Duodenal mucosa (tissue), 2 donors: ENCODE data around the gene ZNF280D.

Source experiments
- H3K27ac ChIP-seq: one replicate; pipeline ENCODE4 v1.7.0; 2013; ENCODE audit warnings: low read depth, low read length
- H3K27me3 ChIP-seq, 2 donors: one replicate each; pipeline ENCODE4 v1.7.0; 2013; ENCODE audit warnings: low read length in 2 of 2, control low read depth in 1 of 2; ENCODE audit not compliant: insufficient read depth in 2 of 2, control insufficient read depth in 1 of 2
- H3K36me3 ChIP-seq, 2 donors: one replicate each; pipeline ENCODE4 v1.7.0; 2013; ENCODE audit warnings: low read length in 2 of 2, control low read depth in 1 of 2; ENCODE audit not compliant: insufficient read depth in 2 of 2, control insufficient read depth in 1 of 2
- H3K4me1 ChIP-seq, 2 donors: one replicate each; pipeline ENCODE4 v1.7.0; 2013; ENCODE audit warnings: low read length in 2 of 2, control low read depth in 1 of 2; ENCODE audit not compliant: insufficient read depth in 2 of 2, control insufficient read depth in 1 of 2
- H3K4me3 ChIP-seq, 2 donors: one replicate each; pipeline ENCODE4 v1.7.0; 2013; ENCODE audit warnings: low read length in 2 of 2, low read depth in 1 of 2
- H3K9ac ChIP-seq, 2 donors: one replicate each; pipeline ENCODE4 v1.7.0; 2013; ENCODE audit warnings: low read length in 2 of 2, low read depth in 1 of 2
- H3K9me3 ChIP-seq, 2 donors: one replicate each; pipeline ENCODE4 v1.7.0; 2013; ENCODE audit warnings: low read length in 2 of 2, control low read depth in 1 of 2; ENCODE audit not compliant: control insufficient read depth in 1 of 2

Gene ZNF280D

DNA sequence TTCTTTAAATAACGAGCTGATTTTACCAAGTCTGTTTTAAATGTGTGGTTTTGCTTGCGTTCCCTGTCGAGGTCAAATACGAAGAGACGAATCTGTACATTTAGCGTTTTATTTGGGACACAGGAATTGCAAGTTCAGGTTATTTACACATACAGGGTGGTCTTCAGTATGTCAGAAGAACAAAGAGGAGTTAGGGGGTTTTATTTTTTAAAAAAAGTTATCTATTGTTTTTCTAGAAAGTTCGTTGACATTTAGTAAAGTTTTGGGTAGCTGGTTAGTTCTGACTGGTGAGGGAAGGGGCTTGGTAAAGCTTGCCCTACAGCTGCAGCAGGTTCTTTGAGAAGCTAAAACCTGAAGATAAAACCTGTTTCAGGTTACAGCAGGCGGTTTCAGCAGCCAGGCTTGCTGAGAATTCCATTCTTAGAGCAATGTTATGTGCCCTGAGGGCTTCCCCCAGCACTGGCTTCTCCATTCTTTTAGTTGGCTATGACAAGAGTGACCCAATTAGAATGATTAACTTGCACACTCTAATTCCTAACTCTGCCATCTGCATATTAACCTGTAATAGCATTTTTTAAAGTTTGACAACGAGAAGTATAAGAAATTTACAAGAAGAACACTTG lies 815 bp upstream of the ZNF280D start:
- Histone ChIP-seq H3K4me3 (peak overlapping the region; percentile 74 to 95), H3K27me3 (no peaks in the 10 kb centered on the region), H3K36me3 (no peaks in the 10 kb centered on the region), H3K27ac (no peak overlapping the region), H3K4me1 (peaks cover 18 to 28% of the 10 kb centered on the region in 2 donors), H3K9ac (peak overlapping the region; percentile 16 to 92), H3K9me3 (no peaks in the 10 kb centered on the region)

GRCh38 chr15:56732886-56733135 lies 498 bp downstream of the ZNF280D start:
- Histone ChIP-seq H3K27ac (peak overlapping the region; percentile 85), H3K4me3 (peak overlapping the region; percentile 74 to 95), H3K9ac (peak overlapping the region; percentile 82 to 92), H3K4me1 (peaks cover 18 to 32% of the 10 kb centered on the region in 2 donors), H3K27me3 (no peaks in the 10 kb centered on the region), H3K9me3 (no peaks in the 10 kb centered on the region), H3K36me3 (no peaks in the 10 kb centered on the region)

GRCh38 chr15:56732135-56732885 lies 999 bp downstream of the ZNF280D start:
- Histone ChIP-seq H3K9me3 (no peaks in the 10 kb centered on the region), H3K27ac (peak overlapping the region; percentile 85), H3K4me1 (peaks cover 18 to 32% of the 10 kb centered on the region in 2 donors), H3K9ac (peak overlapping the region; percentile 82 to 92), H3K36me3 (no peaks in the 10 kb centered on the region), H3K27me3 (no peaks in the 10 kb centered on the region), H3K4me3 (peak overlapping the region; percentile 74 to 95)

- Histone ChIP-seq H3K4me1 (peaks cover 18 to 32% of the 10 kb centered on the region in 2 donors), H3K27me3 (no peaks in the 10 kb centered on the region), H3K36me3 (no peaks in the 10 kb centered on the region), H3K27ac (no peak overlapping the region), H3K9ac (peak overlapping the region in 1 of 2 donors; percentile 92), H3K9me3 (no peaks in the 10 kb centered on the region), H3K4me3 (peak overlapping the region; percentile 74 to 95)
Measured at GRCh38 chr15:56731548-56731947, 1.8 kb downstream of the ZNF280D start.

DNA sequence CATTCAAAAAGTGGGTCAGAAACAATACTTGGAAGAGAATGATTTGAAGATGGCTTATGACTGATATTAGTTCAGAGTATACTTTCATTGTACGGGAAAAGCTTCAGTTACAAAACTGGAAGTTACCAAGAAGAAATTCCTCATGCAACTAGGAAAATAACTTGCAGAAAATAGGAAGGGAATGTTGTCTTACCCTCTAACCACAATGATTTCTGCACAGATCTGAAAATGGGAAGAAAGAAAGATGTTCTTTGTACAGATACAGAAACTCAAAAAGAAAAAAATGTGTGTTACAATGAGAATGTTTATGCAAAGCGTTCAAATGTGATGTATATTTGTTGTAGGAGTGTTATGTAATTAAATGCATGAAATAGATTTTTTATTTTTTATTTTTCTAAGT lies 3.7 kb downstream of the ZNF280D start:
- Histone ChIP-seq H3K4me3 (no peak overlapping the region), H3K9ac (no peak overlapping the region), H3K27me3 (no peaks in the 10 kb centered on the region), H3K9me3 (no peaks in the 10 kb centered on the region), H3K27ac (no peak overlapping the region), H3K4me1 (peaks cover 18 to 38% of the 10 kb centered on the region in 2 donors), H3K36me3 (no peaks in the 10 kb centered on the region)

DNA sequence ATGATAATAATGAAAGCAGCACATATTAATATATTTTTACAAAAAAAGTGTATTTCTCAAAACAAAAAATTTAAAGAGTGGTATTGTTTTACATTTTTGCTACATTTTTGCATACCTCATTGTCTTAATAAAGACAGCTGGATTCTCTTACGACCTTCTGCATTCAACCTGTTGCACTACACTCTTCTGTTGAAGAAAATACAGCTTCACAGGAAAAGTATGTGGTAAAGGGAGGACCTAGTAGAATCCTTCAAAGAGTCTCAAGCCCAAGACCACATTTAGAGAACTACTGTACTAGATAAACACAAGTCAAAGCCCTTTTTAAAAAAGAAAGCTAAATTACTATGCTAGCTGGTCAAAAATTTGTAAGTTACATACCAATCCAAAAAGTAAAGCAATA lies 7.9 kb downstream of the ZNF280D start:
- Histone ChIP-seq H3K9me3 (no peaks in the 10 kb centered on the region), H3K9ac (no peak overlapping the region), H3K4me3 (no peak overlapping the region), H3K27me3 (no peaks in the 10 kb centered on the region), H3K36me3 (no peaks in the 10 kb centered on the region), H3K27ac (no peak overlapping the region), H3K4me1 (peaks cover 2 to 18% of the 10 kb centered on the region in 2 donors)

GRCh38 chr15:56724232-56724631 lies 9.1 kb downstream of the ZNF280D start:
- Histone ChIP-seq H3K36me3 (no peaks in the 10 kb centered on the region), H3K9ac (no peak overlapping the region), H3K4me1 (peaks cover 0 to 11% of the 10 kb centered on the region in 2 donors), H3K27me3 (no peaks in the 10 kb centered on the region), H3K9me3 (no peaks in the 10 kb centered on the region), H3K27ac (no peak overlapping the region), H3K4me3 (no peak overlapping the region)

DNA sequence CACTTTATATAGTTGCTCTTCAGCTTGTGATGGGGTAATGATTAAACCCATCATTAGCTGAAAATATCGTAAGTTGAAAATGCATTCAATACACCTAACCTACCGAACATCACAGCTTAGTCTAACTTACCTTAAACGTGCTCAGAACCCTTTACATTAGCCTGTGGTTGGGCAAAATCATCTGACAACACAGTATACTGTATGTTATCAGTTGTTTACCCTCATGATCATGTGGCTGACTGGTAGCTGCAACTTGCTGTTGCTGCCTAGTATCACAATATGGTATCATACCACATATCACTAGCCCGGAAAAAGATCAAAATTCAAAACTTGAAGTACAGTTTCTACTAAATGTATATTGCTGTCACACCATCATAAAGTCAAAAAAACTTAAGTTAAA lies 9.5 kb downstream of the ZNF280D start:
- no peaks in the 10 kb centered on the region for H3K9me3 ChIP-seq
- H3K9ac ChIP-seq = no peak overlapping the region
- no peaks in the 10 kb centered on the region for H3K36me3 ChIP-seq
- peaks cover 0 to 6% of the 10 kb centered on the region in 2 donors for H3K4me1 ChIP-seq
- H3K27me3 ChIP-seq = no peaks in the 10 kb centered on the region
- no peak overlapping the region for H3K4me3 ChIP-seq
- no peak overlapping the region for H3K27ac ChIP-seq

DNA sequence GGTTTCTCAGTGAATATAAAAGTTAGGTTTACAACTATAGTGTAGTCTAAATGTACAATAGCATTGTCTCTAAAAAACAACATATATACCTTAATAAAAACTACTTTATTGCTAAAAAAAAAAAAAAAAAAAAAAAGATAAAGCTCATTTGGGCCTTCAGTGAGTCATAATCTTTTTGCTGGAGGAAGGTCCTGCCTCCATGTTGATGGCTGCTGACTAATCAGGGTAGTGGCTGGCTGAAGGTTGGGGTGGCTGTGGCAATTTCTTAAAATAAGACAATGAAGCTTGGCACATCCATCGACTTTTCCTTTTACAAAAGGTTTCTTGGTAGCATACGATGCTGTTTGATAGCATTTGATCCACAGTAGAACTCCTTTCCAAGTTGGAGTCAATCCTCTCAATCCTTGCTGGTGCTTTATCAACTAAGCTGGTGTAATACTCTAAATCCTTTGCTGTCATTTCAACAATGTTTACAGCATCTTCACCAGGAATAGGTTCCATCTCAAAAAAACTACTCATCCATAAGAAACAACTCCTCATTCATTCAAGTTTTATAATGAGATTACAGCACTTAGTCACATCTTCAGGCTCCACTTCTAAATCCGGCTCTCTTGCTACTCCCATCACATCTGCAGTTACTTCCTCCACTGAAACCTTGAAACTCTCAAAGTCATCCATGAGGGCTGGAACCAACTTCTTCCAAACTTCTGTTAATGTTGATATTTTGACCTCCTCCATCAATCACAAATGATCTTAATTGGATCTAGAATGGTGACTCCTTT lies 13.3 kb downstream of the ZNF280D start:
- no peaks in the 10 kb centered on the region for H3K27me3 ChIP-seq
- no peak overlapping the region for H3K27ac ChIP-seq
- no peaks in the 10 kb centered on the region for H3K9me3 ChIP-seq
- H3K4me3 ChIP-seq = no peak overlapping the region
- H3K36me3 ChIP-seq = no peaks in the 10 kb centered on the region
- no peaks in the 10 kb centered on the region for H3K4me1 ChIP-seq
- H3K9ac ChIP-seq = no peak overlapping the region

GRCh38 chr15:56719021-56719612 lies 14.2 kb downstream of the ZNF280D start:
- Histone ChIP-seq H3K27me3 (no peaks in the 10 kb centered on the region), H3K9me3 (no peaks in the 10 kb centered on the region), H3K27ac (no peak overlapping the region), H3K4me1 (no peaks in the 10 kb centered on the region), H3K9ac (no peak overlapping the region), H3K36me3 (no peaks in the 10 kb centered on the region), H3K4me3 (no peak overlapping the region)
